Measurements from ENCODE around the gene RHBDF2.

RHBDF2 gene

GRCh38 chr17:76467809-76468633 lies 33.2 kb downstream of the RHBDF2 start:
- in situ Hi-C loops (cut with MboI; ENCODE audit: low sequenced_read_pairs): loop anchor here (5.0 to 10.0 kb wide), 2 partner anchors 39 to 173 kb away; no protein-coding TSS in a partner anchor

GRCh38 chr17:76467366-76467765 lies 33.9 kb downstream of the RHBDF2 start, which contains the start of gene AANAT:
AANAT (plus strand) TSS chr17:76467603; CDS start chr17:76468747, 1,144 bp downstream.
- in situ Hi-C loops (cut with MboI; ENCODE audit: low sequenced_read_pairs): loop anchor here (5.0 to 10.0 kb wide), 2 partner anchors 40 to 173 kb away; no protein-coding TSS in a partner anchor

GRCh38 chr17:76466775-76467130 lies 34.5 kb downstream of the RHBDF2 start:
- in situ Hi-C loops (cut with MboI; ENCODE audit: low sequenced_read_pairs): loop anchor here (5.0 to 10.0 kb wide), 2 partner anchors 41 to 172 kb away; no protein-coding TSS in a partner anchor

- in situ Hi-C loops (cut with MboI; ENCODE audit: low sequenced_read_pairs): loop anchor here (10.0 kb wide), 1 partner anchor 168 kb away; no protein-coding TSS in a partner anchor
Observed at GRCh38 chr17:76462556-76463290, 38.5 kb downstream of the RHBDF2 start.

GRCh38 chr17:76461765-76462555 lies 39.3 kb downstream of the RHBDF2 start:
- in situ Hi-C loops (cut with MboI; ENCODE audit: low sequenced_read_pairs): loop anchor here (10.0 kb wide), 1 partner anchor 167 kb away; no protein-coding TSS in a partner anchor

GRCh38 chr17:76459674-76460073 lies 41.5 kb downstream of the RHBDF2 start:
- in situ Hi-C loops (cut with MboI; ENCODE audit: low sequenced_read_pairs): loop anchor here (10.0 kb wide), 1 partner anchor 165 kb away; no protein-coding TSS in a partner anchor

- in situ Hi-C loops (cut with MboI; ENCODE audit: low sequenced_read_pairs): no loop called here
Observed at GRCh38 chr17:76458580-76459490, 42.4 kb downstream of the RHBDF2 start.

GRCh38 chr17:76453431-76453743 lies 47.8 kb downstream of the RHBDF2 start:
- in situ Hi-C loops (cut with MboI; ENCODE audit: low sequenced_read_pairs): no loop called here

- in situ Hi-C loops (cut with MboI; ENCODE audit: low sequenced_read_pairs): no loop called here
Observed at GRCh38 chr17:76452660-76453430, 48.4 kb downstream of the RHBDF2 start, which contains the start of gene UBE2O. UBE2O (minus strand) TSS chr17:76453152; CDS start chr17:76453141, 11 bp downstream.

- in situ Hi-C loops (cut with MboI; ENCODE audit: low sequenced_read_pairs): no loop called here
Observed at GRCh38 chr17:76452127-76452659, 49.0 kb downstream of the RHBDF2 start.

GRCh38 chr17:76451506-76451905 lies 49.7 kb downstream of the RHBDF2 start:
- in situ Hi-C loops (cut with MboI; ENCODE audit: low sequenced_read_pairs): no loop called here

GRCh38 chr17:76449126-76449525 lies 52.1 kb downstream of the RHBDF2 start:
- in situ Hi-C loops (cut with MboI; ENCODE audit: low sequenced_read_pairs): loop anchor here (10.0 kb wide), 1 partner anchor 64 kb away; the partner anchor contains the start of gene SPHK1

- in situ Hi-C loops (cut with MboI; ENCODE audit: low sequenced_read_pairs): loop anchor here (10.0 kb wide), 1 partner anchor 63 kb away; the partner anchor contains the start of gene SPHK1
Observed at GRCh38 chr17:76447931-76448652, 53.1 kb downstream of the RHBDF2 start.

GRCh38 chr17:76446449-76447231 lies 54.6 kb downstream of the RHBDF2 start:
- in situ Hi-C loops (cut with MboI; ENCODE audit: low sequenced_read_pairs): loop anchor here (10.0 kb wide), 1 partner anchor 62 kb away; the partner anchor contains the start of gene SPHK1

GRCh38 chr17:76445697-76446448 lies 55.4 kb downstream of the RHBDF2 start:
- in situ Hi-C loops (cut with MboI; ENCODE audit: low sequenced_read_pairs): loop anchor here (10.0 kb wide), 1 partner anchor 61 kb away; the partner anchor contains the start of gene SPHK1
